ENCODE data around the gene PDX1. TPM values are rescaled to one million over a fixed set of nuclear protein-coding genes. Genes with fewer than 3 reads are reported as not detected.

Gene PDX1
- total RNA-seq, 1 experiment from 2014 or later, result not detected

DNA sequence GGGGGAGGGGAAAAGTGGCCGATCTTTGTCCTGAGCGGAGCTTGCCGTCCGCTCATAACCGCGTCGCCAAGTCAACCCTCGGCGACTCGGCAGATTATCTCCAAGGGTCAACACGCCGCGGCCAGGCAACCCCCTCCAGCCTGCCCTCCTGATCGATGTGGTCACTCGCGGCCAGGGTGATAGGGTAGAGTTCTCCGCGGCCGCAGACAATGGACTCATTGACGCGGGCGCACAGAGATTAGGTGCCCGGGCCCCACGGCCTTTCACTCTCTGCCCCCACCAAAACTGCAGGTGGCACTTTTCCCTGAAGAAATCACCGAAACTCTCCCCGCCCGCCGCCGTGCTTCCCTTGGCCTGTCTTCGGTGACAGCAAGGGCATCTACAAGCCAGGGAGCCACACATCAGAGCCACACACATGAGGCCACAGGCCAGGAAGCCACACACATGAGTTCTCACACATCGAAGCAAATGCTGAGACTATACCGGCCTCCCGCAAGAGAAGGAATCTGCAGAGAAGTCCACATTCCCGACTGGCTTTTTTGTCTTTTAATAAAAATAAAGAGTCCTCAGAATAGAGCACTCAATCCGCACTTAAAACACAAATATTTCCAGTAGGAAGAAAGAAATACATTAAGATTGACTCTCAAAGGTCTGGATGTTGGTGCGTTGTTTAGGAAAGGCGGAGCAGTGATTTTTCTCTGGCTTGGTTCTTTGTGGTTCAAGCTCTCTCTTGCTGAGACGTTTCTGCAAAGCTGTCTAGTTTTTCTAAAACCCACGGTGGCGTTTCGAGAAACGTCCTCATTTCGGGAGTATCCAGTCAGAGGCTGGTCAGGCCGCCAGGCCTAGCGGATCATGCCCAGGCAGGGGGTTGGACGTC, 1.5 kb upstream of the PDX1 start:
- Histone ChIP-seq H3K4me2 (no peak overlapping the region), H2AFZ (no peak overlapping the region), H3K9me3 (ENCODE audit: insufficient read depth, low read depth) (no peaks in the 10 kb centered on the region), H3K79me2 (ENCODE audit: low read depth) (no peaks in the 10 kb centered on the region), H3F3A (ENCODE audit: insufficient read depth, low read depth) (peaks cover 6% of the 10 kb centered on the region), H3K4me1 (replicated peaks; ENCODE audit: insufficient read depth) (peaks cover 21% of the 10 kb centered on the region), H3K4me3 (no peak overlapping the region), H3K9me2 (ENCODE audit: insufficient read depth) (no peaks in the 10 kb centered on the region), H3K27ac (no peak overlapping the region), H3K27me3 (ENCODE audit: insufficient read depth, low read depth) (peaks cover 17% of the 10 kb centered on the region; the same call in 1 of the 2 replicates), H4K20me1 (ENCODE audit: insufficient read depth) (no peaks in the 10 kb centered on the region), H3K36me3 (ENCODE audit: low read depth) (no peaks in the 10 kb centered on the region)
- BruUV-seq (replicated peaks), result no TSS peak
- ChIA-PET POLR2A (ENCODE audit: unreplicated experiment) (no interaction called here), CTCF (no interaction called here)
- intact Hi-C loops (cut with micrococcal nuclease; ENCODE audit: unreplicated experiment), result no loop called here
- DNase-seq, result no peak
- TF ChIP-seq, protein P1, sequence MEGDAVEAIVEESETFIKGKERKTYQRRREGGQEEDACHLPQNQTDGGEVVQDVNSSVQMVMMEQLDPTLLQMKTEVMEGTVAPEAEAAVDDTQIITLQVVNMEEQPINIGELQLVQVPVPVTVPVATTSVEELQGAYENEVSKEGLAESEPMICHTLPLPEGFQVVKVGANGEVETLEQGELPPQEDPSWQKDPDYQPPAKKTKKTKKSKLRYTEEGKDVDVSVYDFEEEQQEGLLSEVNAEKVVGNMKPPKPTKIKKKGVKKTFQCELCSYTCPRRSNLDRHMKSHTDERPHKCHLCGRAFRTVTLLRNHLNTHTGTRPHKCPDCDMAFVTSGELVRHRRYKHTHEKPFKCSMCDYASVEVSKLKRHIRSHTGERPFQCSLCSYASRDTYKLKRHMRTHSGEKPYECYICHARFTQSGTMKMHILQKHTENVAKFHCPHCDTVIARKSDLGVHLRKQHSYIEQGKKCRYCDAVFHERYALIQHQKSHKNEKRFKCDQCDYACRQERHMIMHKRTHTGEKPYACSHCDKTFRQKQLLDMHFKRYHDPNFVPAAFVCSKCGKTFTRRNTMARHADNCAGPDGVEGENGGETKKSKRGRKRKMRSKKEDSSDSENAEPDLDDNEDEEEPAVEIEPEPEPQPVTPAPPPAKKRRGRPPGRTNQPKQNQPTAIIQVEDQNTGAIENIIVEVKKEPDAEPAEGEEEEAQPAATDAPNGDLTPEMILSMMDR (conservative IDR thresholded peaks at IDR 0.05), result no peak
- no peak for TF ChIP-seq EZH2 (IDR thresholded peaks at IDR 0.05; ENCODE audit: low read depth)

DNA sequence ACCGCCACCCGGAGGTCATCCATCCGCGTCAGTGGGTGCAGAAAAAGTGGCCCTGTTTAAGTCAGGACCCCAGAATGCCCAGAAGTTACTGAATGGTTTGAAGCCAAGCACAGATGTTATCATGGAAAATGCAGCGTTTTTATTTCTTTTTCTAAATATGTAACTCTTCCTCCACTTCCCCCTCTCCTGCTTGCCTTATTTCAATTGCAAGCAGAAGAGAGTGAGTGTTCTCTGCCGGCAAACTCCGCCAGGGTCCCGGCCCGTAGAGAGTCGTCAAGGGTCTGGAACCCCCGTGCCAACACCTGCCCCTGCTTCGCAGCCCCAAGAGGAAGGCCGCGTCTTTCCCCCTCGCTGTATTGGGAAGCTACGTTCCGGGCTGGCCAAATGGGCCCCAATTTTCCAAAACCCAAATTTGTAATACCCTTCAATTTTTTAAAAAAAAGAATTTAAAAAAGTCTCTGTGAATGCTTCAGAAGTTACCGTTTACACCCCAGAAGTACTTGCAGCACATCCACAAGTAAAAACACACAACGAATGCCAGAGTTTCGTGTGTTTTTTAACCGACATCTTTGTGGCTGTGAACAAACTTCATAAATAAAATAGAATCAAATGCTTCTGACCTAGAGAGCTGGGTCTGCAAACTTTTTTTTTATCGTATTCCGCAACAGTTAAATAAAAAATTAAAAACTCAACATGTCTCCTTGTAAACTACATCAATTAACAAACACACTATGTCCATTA, 712 bp upstream of the PDX1 start:
- no peaks in the 10 kb centered on the region for H3K9me3 ChIP-seq (ENCODE audit: insufficient read depth, low read depth)
- no peaks in the 10 kb centered on the region for H4K20me1 ChIP-seq (ENCODE audit: insufficient read depth)
- no peak overlapping the region for H2AFZ ChIP-seq
- no peak for TF ChIP-seq EZH2 (IDR thresholded peaks at IDR 0.05; ENCODE audit: low read depth)
- TF ChIP-seq, protein P1 (conservative IDR thresholded peaks at IDR 0.05), result no peak
- no TSS peak for BruUV-seq (replicated peaks)
- ChIA-PET POLR2A (ENCODE audit: unreplicated experiment) (no interaction called here), CTCF (no interaction called here)
- intact Hi-C loops (cut with micrococcal nuclease; ENCODE audit: unreplicated experiment), result no loop called here
- H3K4me3 ChIP-seq, result no peak overlapping the region
- H3K79me2 ChIP-seq (ENCODE audit: low read depth), result no peaks in the 10 kb centered on the region
- peaks cover 13% of the 10 kb centered on the region for H3K4me1 ChIP-seq (replicated peaks; ENCODE audit: insufficient read depth)
- H3K27ac ChIP-seq, result no peak overlapping the region
- peaks cover 25% of the 10 kb centered on the region; the same call in 1 of the 2 replicates for H3K27me3 ChIP-seq (ENCODE audit: insufficient read depth, low read depth)
- no peak for DNase-seq
- H3K9me2 ChIP-seq (ENCODE audit: insufficient read depth), result no peaks in the 10 kb centered on the region
- no peaks in the 10 kb centered on the region for H3F3A ChIP-seq (ENCODE audit: insufficient read depth, low read depth)
- H3K36me3 ChIP-seq (ENCODE audit: low read depth), result no peaks in the 10 kb centered on the region
- no peak overlapping the region for H3K4me2 ChIP-seq

DNA sequence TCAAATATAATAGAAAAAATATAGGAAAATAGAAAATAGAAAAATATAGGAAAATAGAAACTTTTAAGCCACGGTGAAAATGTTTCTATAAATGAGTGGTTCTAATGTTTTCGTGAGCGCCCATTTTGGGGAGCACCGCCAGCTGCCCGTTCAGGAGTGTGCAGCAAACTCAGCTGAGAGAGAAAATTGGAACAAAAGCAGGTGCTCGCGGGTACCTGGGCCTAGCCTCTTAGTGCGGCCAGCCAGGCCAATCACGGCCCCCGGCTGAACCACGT, 204 bp upstream of the PDX1 start:
- no peak for DNase-seq
- no peaks in the 10 kb centered on the region for H3K9me2 ChIP-seq (ENCODE audit: insufficient read depth)
- H3K27me3 ChIP-seq (ENCODE audit: insufficient read depth, low read depth), result peaks cover 27% of the 10 kb centered on the region; the same call in 1 of the 2 replicates
- no peak overlapping the region for H2AFZ ChIP-seq
- ChIA-PET POLR2A (ENCODE audit: unreplicated experiment) (no interaction called here), CTCF (no interaction called here)
- H4K20me1 ChIP-seq (ENCODE audit: insufficient read depth), result no peaks in the 10 kb centered on the region
- no peaks in the 10 kb centered on the region for H3K36me3 ChIP-seq (ENCODE audit: low read depth)
- no TSS peak for BruUV-seq (replicated peaks)
- no peaks in the 10 kb centered on the region for H3F3A ChIP-seq (ENCODE audit: insufficient read depth, low read depth)
- no peak for TF ChIP-seq EZH2 (IDR thresholded peaks at IDR 0.05; ENCODE audit: low read depth)
- TF ChIP-seq, protein P1 (conservative IDR thresholded peaks at IDR 0.05), result no peak
- intact Hi-C loops (cut with micrococcal nuclease; ENCODE audit: unreplicated experiment), result no loop called here
- no peaks in the 10 kb centered on the region for H3K79me2 ChIP-seq (ENCODE audit: low read depth)
- H3K27ac ChIP-seq, result no peak overlapping the region
- H3K4me3 ChIP-seq, result no peak overlapping the region
- H3K9me3 ChIP-seq (ENCODE audit: insufficient read depth, low read depth), result no peaks in the 10 kb centered on the region
- peaks cover 12% of the 10 kb centered on the region for H3K4me1 ChIP-seq (replicated peaks; ENCODE audit: insufficient read depth)
- H3K4me2 ChIP-seq, result no peak overlapping the region
